Mesothelial cell of epicardium (in vitro differentiated cells): ENCODE results near the gene VNN1. TPM values are rescaled to one million over a fixed set of nuclear protein-coding genes. Genes with fewer than 3 reads are reported as not detected.
"Not testable (repeated sequence)": the region's sequence is repeated elsewhere in the genome, so short reads cannot be mapped to it uniquely, and the experiment has no call there.

Source experiments
- DNase-seq, 2 experiments: peaks; one replicate each; pipeline ENCODE4 v3.0.0; 2021; ENCODE audit warnings: low spot score in 2 of 2; ENCODE audit not compliant: unreplicated experiment in 2 of 2
- H3K27ac Mint-ChIP-seq: 2 replicates; pipeline ENCODE4 v1.8.0; 2021; ENCODE audit warnings: mixed read lengths
- H3K27me3 Mint-ChIP-seq: 2 replicates; pipeline ENCODE4 v1.8.0; 2021; ENCODE audit warnings: low read depth, mixed read lengths
- H3K36me3 Mint-ChIP-seq: 2 replicates; pipeline ENCODE4 v1.8.0; 2021; ENCODE audit warnings: mixed read lengths
- H3K4me1 Mint-ChIP-seq: 2 replicates; pipeline ENCODE4 v1.8.0; 2021; ENCODE audit warnings: mixed read lengths
- H3K4me3 Mint-ChIP-seq: 2 replicates; pipeline ENCODE4 v1.8.0; 2021; ENCODE audit warnings: mild to moderate bottlenecking, moderate library complexity, mixed read lengths
- H3K9me3 Mint-ChIP-seq: 2 replicates; pipeline ENCODE4 v1.8.0; 2021; ENCODE audit warnings: mixed read lengths
- CTCF ChIP-seq: fragments of 200-600 bp; sonication (generic); IDR thresholded peaks from one replicate; pipeline ENCODE4 v1.5.0; 2021; ENCODE audit warnings: antibody characterized with exemption; ENCODE audit not compliant: unreplicated experiment
- total RNA-seq: library from RNA; stranded (reverse); gene quantifications from 3 replicates; pipeline ENCODE4 v1.2.1, GENCODE V29; 2021

The VNN1 gene
- total RNA-seq, 1 donor from 2014 or later: not detected

- no peak for TF ChIP-seq CTCF
- H3K4me1 Mint-ChIP-seq: no peaks in the 10 kb centered on the region
- H3K4me3 Mint-ChIP-seq: no peak overlapping the region
- H3K36me3 Mint-ChIP-seq: no peaks in the 10 kb centered on the region
- H3K27me3 Mint-ChIP-seq: no peaks in the 10 kb centered on the region
- no peak overlapping the region for H3K27ac Mint-ChIP-seq
- no peaks in the 10 kb centered on the region for H3K9me3 Mint-ChIP-seq
- DNase-seq: no peak
Observed at GRCh38 chr6:132648356-132648755, 65.5 kb downstream of the VNN1 start.

- peaks cover 15% of the 10 kb centered on the region for H3K9me3 Mint-ChIP-seq
- H3K4me3 Mint-ChIP-seq: no peak overlapping the region
- no peaks in the 10 kb centered on the region for H3K36me3 Mint-ChIP-seq
- no peak overlapping the region for H3K27ac Mint-ChIP-seq
- no peaks in the 10 kb centered on the region for H3K4me1 Mint-ChIP-seq
- H3K27me3 Mint-ChIP-seq: no peaks in the 10 kb centered on the region
- DNase-seq: no peak
- no peak for TF ChIP-seq CTCF
Observed at GRCh38 chr6:132643547-132643946, 70.3 kb downstream of the VNN1 start.

- H3K27ac Mint-ChIP-seq, H3K36me3 Mint-ChIP-seq, H3K4me1 Mint-ChIP-seq, DNase-seq, H3K27me3 Mint-ChIP-seq, H3K4me3 Mint-ChIP-seq: not testable (repeated sequence)
- peaks cover 40% of the 10 kb centered on the region for H3K9me3 Mint-ChIP-seq
Observed at GRCh38 chr6:132637135-132637534, 76.7 kb downstream of the VNN1 start.

GRCh38 chr6:132635906-132636305 lies 77.9 kb downstream of the VNN1 start:
- not testable (repeated sequence) for H3K4me3 Mint-ChIP-seq, H3K36me3 Mint-ChIP-seq, H3K4me1 Mint-ChIP-seq, H3K27me3 Mint-ChIP-seq, H3K27ac Mint-ChIP-seq, DNase-seq
- H3K9me3 Mint-ChIP-seq: peaks cover 40% of the 10 kb centered on the region

GRCh38 chr6:132635288-132635687 lies 78.6 kb downstream of the VNN1 start:
- H3K9me3 Mint-ChIP-seq: peaks cover 40% of the 10 kb centered on the region
- H3K4me3 Mint-ChIP-seq, DNase-seq, H3K27ac Mint-ChIP-seq, H3K27me3 Mint-ChIP-seq, H3K36me3 Mint-ChIP-seq, H3K4me1 Mint-ChIP-seq: not testable (repeated sequence)

GRCh38 chr6:132634796-132635195 lies 79.1 kb downstream of the VNN1 start:
- Mint-ChIP-seq H3K9me3 (peaks cover 37% of the 10 kb centered on the region), H3K27ac (no peak overlapping the region), H3K4me1 (no peaks in the 10 kb centered on the region), H3K4me3 (no peak overlapping the region), H3K27me3 (peaks cover 10% of the 10 kb centered on the region), H3K36me3 (peaks cover 3% of the 10 kb centered on the region)
- TF ChIP-seq CTCF: no peak
- no peak for DNase-seq

GRCh38 chr6:132633362-132633761 lies 80.5 kb downstream of the VNN1 start:
- no peak for DNase-seq
- Mint-ChIP-seq H3K4me1 (no peaks in the 10 kb centered on the region), H3K36me3 (peaks cover 3% of the 10 kb centered on the region), H3K9me3 (peaks cover 32% of the 10 kb centered on the region), H3K4me3 (no peak overlapping the region), H3K27me3 (peaks cover 8% of the 10 kb centered on the region), H3K27ac (no peak overlapping the region)
- no peak for TF ChIP-seq CTCF

Other genes with a start within 250 kb of the VNN1 start
- gene STX7, start 200.9 kb downstream of the VNN1 start, total RNA-seq: 46.9 to 48.1 TPM (median 47.9 TPM) in 3 replicates
- not detected in 3 replicates for gene TAAR9, start 175.8 kb downstream of the VNN1 start, total RNA-seq
- not detected in 3 replicates for gene TAAR8, start 161.4 kb downstream of the VNN1 start, total RNA-seq
- gene TAAR6, start 143.7 kb downstream of the VNN1 start, total RNA-seq: not detected in 3 replicates
- not detected in 3 replicates for gene TAAR5, start 124.3 kb downstream of the VNN1 start, total RNA-seq
- gene TAAR2, start 89.8 kb downstream of the VNN1 start, total RNA-seq: not detected in 3 replicates
- gene TAAR1, start 54.9 kb downstream of the VNN1 start, total RNA-seq: not detected in 3 replicates
- gene VNN2, start 43.8 kb upstream of the VNN1 start, total RNA-seq: not detected in 3 replicates
- gene SLC18B1, start 84.6 kb upstream of the VNN1 start, total RNA-seq: 24.2 to 26.2 TPM (median 25.3 TPM) in 3 replicates
- 1,038 to 1,060 TPM (median 1,056 TPM) in 3 replicates for gene RPS12, start 100.5 kb upstream of the VNN1 start, total RNA-seq